Fibroblast of lung (primary cell): ENCODE measurements around the gene SIN3B. TPM values are rescaled to one million over a fixed set of nuclear protein-coding genes. Genes with fewer than 3 reads are reported as not detected.
A peak's percentile ranks its signal among the peaks of the same experiment; 100 is the strongest.

Experiments used
- DNase-seq, 2 donors: peaks; one replicate each; pipeline versions ENCODE4 v3.0.0 to v3.0.0-alpha.2; 2010; ENCODE audit warnings: low read depth in 2 of 2
- H2AFZ ChIP-seq: 2 replicates; pipeline ENCODE4 v1.5.1; 2012; ENCODE audit warnings: low read length, control low read depth, inconsistent platforms
- H3K27ac ChIP-seq: 2 replicates; pipeline ENCODE4 v1.5.1; 2011; ENCODE audit warnings: low read length, control low read depth; ENCODE audit not compliant: insufficient read depth
- H3K27me3 ChIP-seq: 2 replicates; pipeline ENCODE4 v1.5.1; 2011; ENCODE audit warnings: mild to moderate bottlenecking, low read length; ENCODE audit not compliant: control insufficient read depth, insufficient read depth
- H3K36me3 ChIP-seq: 2 replicates; pipeline ENCODE4 v1.5.1; 2011; ENCODE audit warnings: low read length; ENCODE audit not compliant: control insufficient read depth, insufficient read depth
- H3K4me1 ChIP-seq: 2 replicates; pipeline ENCODE4 v1.5.1; 2011; ENCODE audit warnings: low read length; ENCODE audit not compliant: control insufficient read depth, insufficient read depth; ENCODE audit errors: extremely low read depth
- H3K4me2 ChIP-seq: 2 replicates; pipeline ENCODE4 v1.5.1; 2011; ENCODE audit warnings: low read length, control low read depth; ENCODE audit not compliant: insufficient read depth; ENCODE audit errors: extremely low read depth
- H3K4me3 ChIP-seq, 4 experiments: fragments of 200-600 bp in 1 of 4; sonication (generic) in 1 of 4; replicated peaks in 1 of 4; 2 replicates each; pipeline ENCODE4 v1.5.1; 2011 to 2016; ENCODE audit warnings: low read length in 4 of 4, low read depth in 3 of 4, mild to moderate bottlenecking in 3 of 4, control low read depth in 2 of 4, inconsistent platforms in 1 of 4, mixed read lengths in 1 of 4; ENCODE audit not compliant: insufficient read depth in 1 of 4; ENCODE audit errors: control extremely low read depth in 1 of 4
- H3K79me2 ChIP-seq: 2 replicates; pipeline ENCODE4 v1.5.1; 2012; ENCODE audit warnings: mild to moderate bottlenecking, low read length, inconsistent platforms; ENCODE audit not compliant: control insufficient read depth, insufficient read depth
- H3K9ac ChIP-seq: 2 replicates; pipeline ENCODE4 v1.5.1; 2011; ENCODE audit warnings: mild to moderate bottlenecking, low read length, control low read depth; ENCODE audit not compliant: insufficient read depth
- H3K9me3 ChIP-seq: 2 replicates; pipeline ENCODE4 v1.5.1; 2012; ENCODE audit warnings: low read depth, low read length; ENCODE audit not compliant: control insufficient read depth, insufficient read depth
- H4K20me1 ChIP-seq: 2 replicates; pipeline ENCODE4 v1.5.1; 2011; ENCODE audit warnings: low read length; ENCODE audit not compliant: control insufficient read depth, insufficient read depth; ENCODE audit errors: extremely low read depth
- EZH2 ChIP-seq: IDR thresholded peaks from 2 replicates; pipeline ENCODE4 v1.5.1; 2012; ENCODE audit warnings: low read length, control low read depth, mild to moderate bottlenecking; ENCODE audit errors: missing control alignments
- polyA plus RNA-seq, 2 donors: library from polyadenylated mRNA; depleted of rRNA in 1 of 2; stranded (reverse) in 1 of 2; unstranded in 1 of 2; fragments of >200 nt; gene quantifications; 2 replicates each; pipeline ENCODE4 v1.2.1, GENCODE V29; 2011 to 2012; ENCODE audit warnings: missing spikeins in 1 of 2
- total RNA-seq: library from RNA; depleted of rRNA; stranded (reverse); fragments of >200 nt; gene quantifications from 2 replicates; pipeline ENCODE4 v1.2.1, GENCODE V29; 2014
- TF ChIP-seq, protein P1 (sequence below), 2 donors: IDR thresholded peaks in 1 of 2; conservative IDR thresholded peaks in 1 of 2; 1 replicate in 1 of 2; 2 replicates in 1 of 2; pipeline ENCODE4 v1.5.1; 2011 to 2012; ENCODE audit warnings: low read length in 2 of 2, control low read depth in 1 of 2, inconsistent platforms in 1 of 2, low read depth in 1 of 2, mild to moderate bottlenecking in 1 of 2

SIN3B gene
- total and polyA plus RNA-seq, 2 donors (not counting 1 experiment from before 2014, with no cell fraction given): 14.9 to 32.9 TPM

DNA sequence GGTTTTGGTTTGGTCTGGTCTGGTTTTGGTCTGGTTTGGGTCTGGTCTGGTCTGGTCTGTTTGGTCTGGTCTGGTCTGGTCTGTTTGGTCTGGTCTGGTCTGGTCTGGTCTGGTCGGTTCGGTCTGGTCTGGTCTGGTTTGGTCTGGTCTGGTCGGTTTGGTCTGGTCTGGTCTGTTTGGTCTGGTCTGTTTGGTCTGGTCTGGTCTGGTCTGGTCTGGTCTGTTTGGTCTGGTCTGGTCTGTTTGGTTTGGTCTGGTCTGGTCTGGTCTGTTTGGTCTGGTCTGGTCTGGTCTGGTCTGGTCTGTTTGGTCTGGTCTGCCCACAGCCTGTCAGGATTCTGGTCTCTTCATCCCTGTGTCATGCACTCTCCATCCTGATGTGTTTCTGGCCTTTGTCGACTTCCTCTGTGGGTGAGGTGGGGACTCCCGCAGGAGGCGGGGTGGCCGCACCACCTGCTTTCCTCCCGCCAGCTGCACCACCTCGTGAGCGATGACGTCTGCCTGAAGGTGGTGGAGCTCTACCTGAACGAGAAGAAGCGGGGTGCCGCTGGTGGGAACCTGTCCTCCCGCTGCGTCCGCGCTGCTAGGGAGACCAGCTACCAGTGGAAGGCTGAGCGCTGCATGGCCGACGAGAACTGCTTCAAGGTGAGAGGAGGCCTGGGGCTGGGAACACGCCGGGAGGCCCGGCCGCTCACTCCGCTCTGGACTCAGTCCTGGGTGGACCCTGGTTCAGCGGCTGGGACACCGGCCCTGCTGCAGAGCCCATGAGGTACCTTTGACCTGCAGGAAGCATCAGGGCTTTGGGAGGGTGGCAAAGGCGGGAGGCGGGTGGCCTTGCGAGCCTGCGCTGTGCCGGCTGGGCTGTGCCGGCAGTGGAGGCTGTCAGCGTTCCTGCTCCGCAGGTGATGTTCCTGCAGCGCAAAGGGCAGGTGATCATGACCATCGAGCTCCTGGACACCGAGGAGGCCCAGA lies 46.7 kb downstream of the SIN3B start:
- peaks cover 7% of the 10 kb centered on the region for H3K79me2 ChIP-seq
- no peaks in the 10 kb centered on the region for H3K27me3 ChIP-seq
- H3K4me2 ChIP-seq: no peak overlapping the region
- H2AFZ ChIP-seq: no peak overlapping the region
- no peak overlapping the region for H3K9ac ChIP-seq
- no peaks in the 10 kb centered on the region for H3K9me3 ChIP-seq
- no peak overlapping the region for H3K4me3 ChIP-seq
- H3K36me3 ChIP-seq: peaks cover 20% of the 10 kb centered on the region
- H3K27ac ChIP-seq: no peak overlapping the region
- H3K4me1 ChIP-seq: no peaks in the 10 kb centered on the region
- DNase-seq: no peak
- H4K20me1 ChIP-seq: no peaks in the 10 kb centered on the region
- no peak for TF ChIP-seq EZH2
- TF ChIP-seq, protein P1, sequence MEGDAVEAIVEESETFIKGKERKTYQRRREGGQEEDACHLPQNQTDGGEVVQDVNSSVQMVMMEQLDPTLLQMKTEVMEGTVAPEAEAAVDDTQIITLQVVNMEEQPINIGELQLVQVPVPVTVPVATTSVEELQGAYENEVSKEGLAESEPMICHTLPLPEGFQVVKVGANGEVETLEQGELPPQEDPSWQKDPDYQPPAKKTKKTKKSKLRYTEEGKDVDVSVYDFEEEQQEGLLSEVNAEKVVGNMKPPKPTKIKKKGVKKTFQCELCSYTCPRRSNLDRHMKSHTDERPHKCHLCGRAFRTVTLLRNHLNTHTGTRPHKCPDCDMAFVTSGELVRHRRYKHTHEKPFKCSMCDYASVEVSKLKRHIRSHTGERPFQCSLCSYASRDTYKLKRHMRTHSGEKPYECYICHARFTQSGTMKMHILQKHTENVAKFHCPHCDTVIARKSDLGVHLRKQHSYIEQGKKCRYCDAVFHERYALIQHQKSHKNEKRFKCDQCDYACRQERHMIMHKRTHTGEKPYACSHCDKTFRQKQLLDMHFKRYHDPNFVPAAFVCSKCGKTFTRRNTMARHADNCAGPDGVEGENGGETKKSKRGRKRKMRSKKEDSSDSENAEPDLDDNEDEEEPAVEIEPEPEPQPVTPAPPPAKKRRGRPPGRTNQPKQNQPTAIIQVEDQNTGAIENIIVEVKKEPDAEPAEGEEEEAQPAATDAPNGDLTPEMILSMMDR (conservative IDR thresholded peaks at IDR 0.05 in 1 of 2, IDR thresholded peaks at IDR 0.05 in 1 of 2; ENCODE audit: low read depth in 1 of 2, low read length in 2 of 2): no peak

DNA sequence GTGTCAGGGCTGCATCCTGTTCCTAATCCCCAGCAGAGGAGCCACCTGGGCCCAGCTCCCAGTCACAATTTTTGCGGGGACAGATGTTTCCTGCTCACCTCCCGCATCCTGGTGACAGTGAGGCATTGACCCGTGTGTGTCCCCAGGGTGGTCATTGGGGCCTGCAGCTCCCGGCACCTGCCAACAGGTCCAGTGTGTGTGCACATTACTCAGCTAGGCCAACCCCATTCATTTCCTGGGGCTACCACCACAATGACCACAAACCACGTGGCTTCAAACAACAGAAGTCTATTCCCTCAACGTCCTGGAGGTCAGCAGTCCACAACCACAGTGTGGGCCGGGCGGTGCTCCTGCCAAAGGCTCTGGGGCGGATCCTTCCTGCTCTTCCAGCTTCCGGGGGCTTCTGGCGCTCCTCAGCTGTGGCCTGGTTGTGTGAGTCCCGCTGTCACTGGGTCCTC lies 47.7 kb downstream of the SIN3B start:
- H3K4me3 ChIP-seq: no peak overlapping the region
- TF ChIP-seq EZH2: no peak
- TF ChIP-seq, protein P1 (conservative IDR thresholded peaks at IDR 0.05 in 1 of 2, IDR thresholded peaks at IDR 0.05 in 1 of 2; ENCODE audit: low read depth in 1 of 2, low read length in 2 of 2): no peak
- H3K36me3 ChIP-seq: peaks cover 17% of the 10 kb centered on the region
- H2AFZ ChIP-seq: no peak overlapping the region
- H3K9ac ChIP-seq: no peak overlapping the region
- peaks cover 7% of the 10 kb centered on the region for H3K79me2 ChIP-seq
- no peaks in the 10 kb centered on the region for H3K4me1 ChIP-seq
- no peaks in the 10 kb centered on the region for H3K9me3 ChIP-seq
- no peaks in the 10 kb centered on the region for H3K27me3 ChIP-seq
- no peaks in the 10 kb centered on the region for H4K20me1 ChIP-seq
- DNase-seq: peak in 1 of 2 donors; percentile 88
- H3K27ac ChIP-seq: no peak overlapping the region
- no peak overlapping the region for H3K4me2 ChIP-seq

DNA sequence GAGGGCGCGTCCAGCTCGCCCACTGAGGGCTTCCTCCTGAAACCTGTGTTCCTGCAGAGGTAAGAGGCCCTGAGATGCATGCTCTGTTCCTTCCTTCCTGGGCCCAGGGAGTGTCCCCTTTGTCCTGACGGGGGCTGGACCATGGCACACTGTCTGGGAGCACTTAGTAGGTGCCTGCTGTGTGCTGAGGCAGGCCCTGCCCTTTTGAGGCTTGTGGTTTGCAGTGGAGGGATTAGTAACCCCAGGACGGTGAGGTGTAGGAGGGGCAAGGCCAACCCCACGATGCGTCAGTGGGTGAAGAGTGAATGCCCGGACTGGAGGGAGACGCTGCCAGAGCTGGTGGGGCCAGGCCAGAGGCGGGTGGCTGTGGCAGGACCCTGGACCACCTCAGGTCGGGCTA lies 48.4 kb downstream of the SIN3B start:
- H2AFZ ChIP-seq: no peak overlapping the region
- no peaks in the 10 kb centered on the region for H3K27me3 ChIP-seq
- H3K9ac ChIP-seq: no peak overlapping the region
- no peak overlapping the region for H3K4me3 ChIP-seq
- no peak for TF ChIP-seq EZH2
- no peak overlapping the region for H3K27ac ChIP-seq
- H4K20me1 ChIP-seq: no peaks in the 10 kb centered on the region
- peaks cover 7% of the 10 kb centered on the region for H3K79me2 ChIP-seq
- no peaks in the 10 kb centered on the region for H3K9me3 ChIP-seq
- peak in 1 of 2 donors; percentile 27 for DNase-seq
- H3K4me1 ChIP-seq: no peaks in the 10 kb centered on the region
- H3K4me2 ChIP-seq: no peak overlapping the region
- peaks cover 17% of the 10 kb centered on the region for H3K36me3 ChIP-seq
